Thyroid gland (tissue), 4 donors: Measurements from ENCODE around the gene FGGY. TPM values are rescaled to one million over a fixed set of nuclear protein-coding genes. Genes with fewer than 3 reads are reported as not detected.

Experiments used
- DNase-seq, 2 donors: peaks; one replicate each; pipeline ENCODE4 v3.0.0-alpha.2; 2019
- H3K27ac ChIP-seq, 3 donors: fragments of 200-600 bp; sonication (generic); 1 replicate in 2 of 3; 2 replicates in 1 of 3; pipeline ENCODE4 v1.5.1; 2016 to 2019; ENCODE audit warnings: mild to moderate bottlenecking in 1 of 3, moderate library complexity in 1 of 3
- H3K27me3 ChIP-seq: fragments of 200-600 bp; sonication (generic); one replicate; pipeline ENCODE4 v1.5.1; 2019
- H3K36me3 ChIP-seq, 2 donors: fragments of 200-600 bp; sonication (generic); one replicate each; pipeline ENCODE4 v1.5.1; 2016 to 2019
- H3K4me1 ChIP-seq, 2 donors: fragments of 200-600 bp; sonication (generic); one replicate each; pipeline ENCODE4 v1.5.1; 2017 to 2019
- H3K4me3 ChIP-seq, 3 donors: fragments of 200-600 bp; sonication (generic); replicated peaks in 1 of 3; 1 replicate in 2 of 3; 2 replicates in 1 of 3; pipeline ENCODE4 v1.5.1; 2016; ENCODE audit warnings: mild to moderate bottlenecking in 1 of 3
- H3K9me3 ChIP-seq: fragments of 200-600 bp; sonication (generic); one replicate; pipeline ENCODE4 v1.5.1; 2017
- CTCF ChIP-seq, 6 experiments: fragments of 200-600 bp in 3 of 6; fragments of 450-650 bp in 3 of 6; sonication (generic) in 3 of 6; IDR thresholded peaks; one replicate each; pipeline ENCODE4 v1.5.1; 2016 to 2019; ENCODE audit warnings: antibody characterized with exemption in 6 of 6, mild to moderate bottlenecking in 2 of 6, inconsistent platforms in 1 of 6, moderate library complexity in 1 of 6
- POLR2A ChIP-seq, 2 donors: fragments of 450-650 bp; IDR thresholded peaks; one replicate each; pipeline ENCODE4 v1.6.1; 2017; ENCODE audit warnings: antibody characterized with exemption in 2 of 2, mild to moderate bottlenecking in 2 of 2, moderate library complexity in 1 of 2
- WGBS, 2 donors: methylation state at CpG; one replicate each; pipeline ENCODE4 v1.1.5; 2017; 5-methylcytosine and 5-hydroxymethylcytosine counted together
- intact Hi-C: fragments of 100-400 bp; cut with DNase I; formaldehyde crosslinking; loops from one replicate; pipeline ENCODE4 v1.15.1; 2023
- total RNA-seq, 4 donors: library from RNA; depleted of rRNA; stranded (reverse); fragments of >200 nt; gene quantifications; one replicate each; pipeline ENCODE4 v1.2.3, GENCODE V29; 2016

FGGY gene
- total RNA-seq, 4 donors from 2014 or later, result 24.6 to 46.1 (median 36.4) TPM

- H3K27ac ChIP-seq, result peak overlapping the region; percentile 25 to 72 (median 33)
Measured at GRCh38 chr1:59502009-59502691, 205.3 kb downstream of the FGGY start.

GRCh38 chr1:59504276-59504675, 207.4 kb downstream of the FGGY start:
- peaks cover 38 to 40% of the 10 kb centered on the region in 2 donors for H3K4me1 ChIP-seq
- intact Hi-C loops, result no loop called here
- no peaks in the 10 kb centered on the region for H3K27me3 ChIP-seq
- H3K9me3 ChIP-seq, result no peaks in the 10 kb centered on the region
- TF ChIP-seq CTCF (IDR thresholded peaks at IDR 0.05) (no peak), POLR2A (IDR thresholded peaks at IDR 0.05) (no peak)
- no peaks in the 10 kb centered on the region for H3K36me3 ChIP-seq
- H3K27ac ChIP-seq, result no peak overlapping the region
- 93 to 98% methylated on average over 3 of the region's 3 CpGs for WGBS, 2 donors
- DNase-seq, result no peak
- no peak overlapping the region for H3K4me3 ChIP-seq

More at GRCh38 chr1:59502009-59502691, 205.3 kb downstream of the FGGY start:
- no peaks in the 10 kb centered on the region for H3K36me3 ChIP-seq
- H3K4me1 ChIP-seq, result peaks cover 51% of the 10 kb centered on the region in 2 donors
- H3K4me3 ChIP-seq, result no peak overlapping the region
- no peaks in the 10 kb centered on the region for H3K27me3 ChIP-seq
- DNase-seq, result peak; percentile 63 to 68
- intact Hi-C loops, result no loop called here
- no peak for TF ChIP-seq CTCF (IDR thresholded peaks at IDR 0.05)
- no peaks in the 10 kb centered on the region for H3K9me3 ChIP-seq
- 67 to 68% methylated on average over 4 of the region's 4 CpGs for WGBS, 2 donors

- DNase-seq, result no peak
- intact Hi-C loops, result no loop called here
- H3K9me3 ChIP-seq, result no peaks in the 10 kb centered on the region
- H3K4me1 ChIP-seq, result peaks cover 27% of the 10 kb centered on the region in 2 donors
- H3K36me3 ChIP-seq, result no peaks in the 10 kb centered on the region
- no peaks in the 10 kb centered on the region for H3K27me3 ChIP-seq
- 91 to 98% methylated on average over 2 of the region's 2 CpGs for WGBS, 2 donors
- H3K4me3 ChIP-seq, result no peak overlapping the region
- no peak for TF ChIP-seq POLR2A (IDR thresholded peaks at IDR 0.05)
- no peak for TF ChIP-seq CTCF (IDR thresholded peaks at IDR 0.05)
- H3K27ac ChIP-seq, result peak overlapping the region in 1 of 3 donors; percentile 29
Measured at GRCh38 chr1:59505596-59506028, 208.7 kb downstream of the FGGY start.

- intact Hi-C loops, result no loop called here
- Histone ChIP-seq H3K27me3 (no peaks in the 10 kb centered on the region), H3K36me3 (no peaks in the 10 kb centered on the region), H3K4me1 (peaks cover 21 to 24% of the 10 kb centered on the region in 2 donors), H3K9me3 (no peaks in the 10 kb centered on the region), H3K27ac (peak overlapping the region in 1 of 3 donors; percentile 11), H3K4me3 (no peak overlapping the region)
- 53 to 56% methylated on average over 3 of the region's 3 CpGs for WGBS, 2 donors
- no peak for TF ChIP-seq CTCF (IDR thresholded peaks at IDR 0.05)
- no peak for TF ChIP-seq POLR2A (IDR thresholded peaks at IDR 0.05)
- DNase-seq, result peak in 1 of 2 donors; percentile 32
Measured at GRCh38 chr1:59506952-59507351, 210.1 kb downstream of the FGGY start.

- 84 to 86% methylated on average over 3 of the region's 3 CpGs for WGBS, 2 donors
- DNase-seq, result no peak
- Histone ChIP-seq H3K27ac (no peak overlapping the region), H3K4me3 (no peak overlapping the region), H3K4me1 (peaks cover 23 to 37% of the 10 kb centered on the region in 2 donors), H3K9me3 (no peaks in the 10 kb centered on the region), H3K27me3 (no peaks in the 10 kb centered on the region), H3K36me3 (no peaks in the 10 kb centered on the region)
- intact Hi-C loops, result no loop called here
- TF ChIP-seq CTCF (IDR thresholded peaks at IDR 0.05), result no peak
- TF ChIP-seq POLR2A (IDR thresholded peaks at IDR 0.05), result no peak
Measured at GRCh38 chr1:59509341-59509875, 212.5 kb downstream of the FGGY start.
